ENCODE results near the gene B4GALT5.
"Not testable (repeated sequence)": the region's sequence is repeated elsewhere in the genome, so short reads cannot be mapped to it uniquely, and the experiment has no call there.

B4GALT5 gene

DNA sequence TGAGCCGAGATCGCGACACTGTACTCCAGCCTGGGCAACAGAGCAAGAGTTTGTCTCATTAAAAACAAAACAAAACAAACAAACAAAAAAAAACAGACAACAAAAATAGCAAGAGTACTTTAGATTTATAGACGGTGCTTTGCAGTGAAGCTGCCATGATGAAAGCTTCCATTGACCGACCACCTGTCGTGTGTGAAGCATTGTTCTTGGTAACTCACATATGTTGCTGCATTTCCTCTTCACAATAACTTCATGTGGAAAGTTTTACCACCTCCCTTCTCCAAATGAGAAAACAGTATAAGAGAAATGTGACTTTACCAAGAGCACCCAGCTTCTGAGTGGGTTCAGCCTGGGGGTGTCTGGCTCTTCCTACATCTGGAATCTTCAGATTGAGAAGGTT is 89.4 kb downstream of the B4GALT5 start:
- DNase-seq = no peak

- no peak for DNase-seq
Observed at GRCh38 chr20:49622243-49622642, 91.4 kb downstream of the B4GALT5 start.

DNA sequence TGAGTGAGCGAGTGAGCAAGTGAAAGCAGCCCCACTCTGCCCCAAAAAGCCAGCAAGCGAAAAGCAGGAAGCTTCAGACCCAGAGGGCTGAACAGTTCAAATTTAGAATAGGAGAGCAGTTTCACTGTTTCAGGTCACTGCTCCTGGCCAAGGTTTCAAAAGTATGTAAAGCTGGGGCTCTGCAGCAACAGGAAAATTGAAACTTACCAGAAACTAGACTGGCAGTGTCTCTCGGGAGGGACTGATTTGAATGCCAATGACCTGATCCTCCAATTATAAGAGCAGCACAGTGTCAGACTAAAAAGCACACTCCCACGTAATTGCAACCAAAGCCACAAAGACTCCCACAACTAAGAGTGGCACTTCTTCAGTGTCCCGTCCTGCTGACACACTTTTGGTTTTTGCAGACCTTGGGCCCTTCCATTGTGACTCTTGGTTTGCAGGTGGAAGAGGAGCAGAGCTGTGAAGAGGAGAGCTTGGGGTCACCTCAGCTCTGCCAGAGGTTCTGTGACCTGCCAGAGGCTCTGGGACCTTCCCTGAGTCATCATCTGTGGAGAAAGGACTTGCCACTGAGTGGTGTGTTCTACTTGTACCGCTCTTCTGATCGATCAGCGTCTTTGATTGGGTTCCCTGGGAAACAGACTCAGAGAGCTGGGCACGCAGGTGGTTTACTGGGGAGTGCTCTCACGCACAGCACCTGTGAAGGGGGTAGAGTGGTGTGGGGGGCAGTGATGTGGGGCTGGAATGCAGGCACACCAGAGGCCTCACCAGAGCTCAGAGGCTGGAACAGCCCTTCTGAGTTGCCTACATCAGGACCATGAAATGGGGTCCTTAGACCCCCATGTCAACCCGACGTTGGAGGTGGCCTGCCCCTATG is 93.1 kb downstream of the B4GALT5 start:
- no peak for DNase-seq

DNA sequence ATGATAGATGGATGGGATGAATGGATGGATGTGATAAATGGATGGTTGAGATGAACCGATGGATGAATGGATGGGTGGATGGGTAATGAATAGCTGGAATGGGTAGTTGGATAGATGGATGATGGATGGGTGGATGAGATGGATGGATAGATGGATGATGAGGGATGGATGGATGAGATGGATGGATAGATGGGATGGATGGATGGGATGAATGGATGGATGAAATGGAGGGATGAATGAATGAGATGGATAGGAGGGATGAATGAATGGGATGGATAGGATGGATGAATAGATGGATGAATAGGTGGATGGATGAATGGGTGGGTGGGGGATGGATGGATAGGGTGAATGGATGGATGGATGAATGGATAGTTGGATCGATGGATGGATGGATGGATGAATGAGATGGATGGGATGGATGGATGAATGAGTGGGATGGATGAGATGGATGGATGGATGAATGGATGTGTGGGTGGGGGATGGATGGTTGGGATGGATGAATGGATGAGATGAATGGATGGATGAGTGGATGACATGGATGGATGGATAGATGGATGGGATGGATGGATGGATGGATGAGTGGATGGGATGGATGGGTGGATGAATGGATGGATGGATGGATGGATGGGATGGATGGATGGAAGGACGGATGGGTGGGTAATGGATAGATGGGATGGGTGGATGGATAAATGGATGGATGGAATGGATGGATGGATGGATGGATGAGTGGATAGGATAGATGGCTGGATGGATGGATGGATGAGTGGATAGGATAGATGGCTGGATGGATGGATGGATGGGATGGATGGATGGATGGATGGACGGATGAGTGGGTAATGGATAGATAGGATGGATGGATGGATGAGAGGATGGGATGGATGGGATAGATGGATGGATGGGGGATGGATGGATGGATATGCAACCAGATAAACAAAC is 94.3 kb downstream of the B4GALT5 start:
- DNase-seq = no peak

DNA sequence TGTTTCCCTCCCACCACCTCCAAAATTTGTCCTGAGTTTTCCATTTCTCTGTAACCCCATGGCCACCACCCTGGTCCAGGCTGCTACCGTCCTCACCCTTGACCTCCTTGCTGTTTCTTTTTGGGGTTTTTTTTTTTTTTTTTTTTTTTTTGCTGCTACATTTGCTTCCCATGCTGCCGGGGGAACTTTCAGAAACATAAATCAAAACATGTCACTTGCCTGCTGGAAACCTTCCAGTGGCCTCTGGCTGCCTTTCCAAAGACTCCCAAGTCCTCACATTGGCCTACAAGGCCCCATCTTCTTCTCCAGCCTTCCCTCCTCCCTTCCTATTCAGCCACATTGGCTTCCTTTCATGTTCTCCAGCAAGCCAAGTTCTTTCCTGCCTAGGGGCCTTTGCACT is 95.4 kb downstream of the B4GALT5 start:
- no peak for DNase-seq

GRCh38 chr20:49617394-49617793 is 96.3 kb downstream of the B4GALT5 start:
- DNase-seq = not testable (repeated sequence)

GRCh38 chr20:49616154-49617007 is 97.3 kb downstream of the B4GALT5 start:
- DNase-seq = no peak

DNA sequence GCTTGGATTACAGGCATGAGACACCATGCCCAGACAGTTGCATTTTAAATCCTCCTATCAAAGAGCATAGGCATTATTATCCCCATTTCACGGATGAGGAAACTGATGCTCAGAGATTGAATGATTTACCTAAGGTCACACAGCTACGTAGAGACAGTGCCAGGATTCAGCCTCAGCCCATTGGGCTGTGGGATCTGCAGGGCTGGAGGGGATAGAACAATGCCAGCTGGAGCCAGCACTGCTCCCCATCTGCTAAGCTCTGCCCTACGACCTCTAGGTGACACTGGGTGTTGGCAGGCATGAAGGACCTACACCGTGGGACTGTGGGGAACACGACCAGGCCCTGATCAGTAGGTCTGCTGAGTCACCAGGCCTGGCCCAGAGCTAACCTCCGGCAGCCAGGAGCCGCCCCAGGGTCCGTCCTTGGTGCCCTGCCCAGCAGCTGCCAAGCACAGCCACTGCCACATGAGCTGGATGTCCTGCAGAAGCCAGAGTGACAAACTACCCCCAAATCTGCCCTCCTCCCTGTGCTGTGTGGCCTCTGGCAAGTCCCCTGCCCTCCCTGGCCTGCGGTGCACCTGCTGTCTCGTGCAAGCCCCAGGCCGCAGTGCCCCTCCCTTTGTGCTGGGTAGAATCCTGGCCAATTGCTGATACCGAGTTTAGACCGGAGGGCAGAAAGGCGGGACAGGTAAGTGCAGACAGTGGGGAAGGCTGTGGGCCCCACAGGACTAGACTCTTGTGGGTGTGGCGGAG is 98.1 kb downstream of the B4GALT5 start:
- DNase-seq = no peak

- DNase-seq = not testable (repeated sequence)
Observed at GRCh38 chr20:49615051-49615400, 98.7 kb downstream of the B4GALT5 start.

DNA sequence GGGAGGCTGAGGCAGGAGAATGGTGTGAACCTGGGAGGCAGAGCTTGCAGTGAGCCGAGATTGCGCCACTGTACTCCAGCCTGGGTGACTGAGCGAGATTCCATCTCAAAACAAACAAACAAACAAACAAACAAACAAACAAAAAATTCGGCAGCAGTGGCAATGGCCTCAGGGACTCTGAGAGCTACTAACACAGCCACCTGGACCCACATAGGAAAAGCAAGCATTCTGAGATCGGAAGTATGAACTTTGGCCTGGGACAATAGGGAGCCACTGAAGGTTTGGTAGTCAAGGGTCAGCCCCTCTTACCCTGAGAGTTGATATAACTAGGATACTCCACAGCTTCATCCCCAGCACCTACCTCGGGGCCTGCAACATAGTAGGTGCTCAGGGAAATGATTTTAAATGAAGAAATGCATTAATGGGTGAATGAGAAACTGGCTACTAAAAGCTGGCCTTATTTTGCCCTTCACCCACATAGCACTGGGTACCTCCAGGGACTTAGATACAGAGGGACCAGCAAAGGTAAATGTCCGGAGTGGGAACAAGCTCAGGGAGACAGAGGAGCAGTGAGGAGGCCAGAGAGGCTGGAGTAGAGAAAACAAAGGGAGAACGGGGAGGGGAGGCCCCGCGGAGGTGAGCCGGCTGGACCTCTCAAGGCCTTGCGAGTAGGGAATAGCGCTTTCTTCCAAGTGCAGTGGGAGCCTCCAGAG is 99.2 kb downstream of the B4GALT5 start:
- no peak for DNase-seq

- no peak for DNase-seq
Observed at GRCh38 chr20:49612127-49612738, 101.4 kb downstream of the B4GALT5 start.

DNA sequence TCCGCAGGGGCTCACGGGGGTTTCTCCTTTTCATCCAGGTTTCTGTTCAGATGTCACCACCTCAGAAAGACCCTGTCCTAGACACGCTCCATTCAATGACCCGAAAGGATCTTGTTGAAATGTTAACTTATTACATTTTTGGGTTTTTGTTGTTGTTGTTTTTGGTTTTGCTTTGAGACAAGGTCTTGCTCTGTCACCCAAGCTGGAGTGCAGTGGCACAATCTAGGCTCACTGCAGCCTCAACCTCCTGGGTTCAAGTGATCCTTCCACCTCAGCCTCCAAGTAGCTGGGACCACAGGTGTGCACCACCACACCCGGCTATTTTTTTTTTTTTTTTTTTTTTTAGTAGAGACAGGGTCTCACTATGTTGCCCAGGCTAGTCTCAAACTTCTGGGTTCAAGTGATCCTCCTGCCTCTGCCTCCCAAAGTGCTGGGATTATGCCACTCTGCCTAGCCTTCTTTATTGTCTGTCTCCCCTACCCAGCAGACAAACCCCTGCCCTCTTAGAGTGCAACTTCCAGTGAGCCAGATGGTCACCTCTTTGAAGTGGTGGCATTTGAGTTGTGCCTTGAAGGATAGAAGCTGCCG is 102.0 kb downstream of the B4GALT5 start:
- DNase-seq = not testable (repeated sequence)

GRCh38 chr20:49610691-49611538 is 102.8 kb downstream of the B4GALT5 start:
- peak; percentile 38 to 49 for DNase-seq

DNA sequence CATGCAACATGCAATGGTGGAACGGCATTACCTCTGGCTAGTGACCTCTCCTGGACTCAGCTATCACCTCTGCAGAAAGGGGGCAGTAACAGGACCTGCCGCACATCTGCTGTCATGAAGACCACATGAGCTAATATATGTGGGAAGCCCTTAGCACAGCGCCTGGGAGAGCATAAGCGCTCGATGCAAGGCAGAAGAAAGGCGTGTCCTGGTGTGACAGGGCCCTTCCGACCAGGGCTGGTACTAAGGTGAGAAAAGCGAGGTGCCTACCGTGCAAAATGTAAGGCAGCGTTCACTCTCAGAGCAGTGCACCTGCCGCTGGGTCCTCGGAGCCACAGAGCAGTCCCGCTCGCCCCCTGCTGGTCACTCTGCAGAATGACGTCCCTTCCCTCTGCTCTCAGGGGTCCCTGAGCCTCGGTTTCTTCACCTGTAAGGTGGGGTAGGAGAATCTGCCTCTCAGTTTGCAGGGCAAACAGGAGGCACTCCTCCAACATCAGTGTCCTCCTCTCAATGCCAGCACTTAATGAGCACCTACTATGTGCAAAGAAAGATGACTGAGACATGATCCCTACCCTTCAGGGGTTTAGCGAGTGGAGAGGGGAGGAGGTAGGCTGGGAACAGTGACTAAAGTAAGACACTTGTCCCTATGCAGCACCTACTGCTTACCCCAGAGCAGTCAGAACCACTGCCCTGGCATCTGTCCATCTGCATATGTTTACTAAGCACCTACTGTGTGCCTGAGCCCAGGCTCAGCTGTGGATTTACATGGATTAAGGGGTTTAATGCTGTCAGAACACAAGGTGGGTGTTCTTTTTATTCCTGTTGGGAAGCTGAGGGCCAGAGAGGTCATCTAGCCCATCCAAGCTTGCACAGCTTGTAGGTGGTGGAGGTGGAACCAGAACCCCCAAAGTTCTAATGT is 104.7 kb downstream of the B4GALT5 start:
- DNase-seq = peak in 1 of 2 experiments; percentile 53

- no peak for DNase-seq
Observed at GRCh38 chr20:49607568-49607967, 106.1 kb downstream of the B4GALT5 start.

GRCh38 chr20:49603209-49603627 is 110.5 kb downstream of the B4GALT5 start:
- DNase-seq = no peak

DNA sequence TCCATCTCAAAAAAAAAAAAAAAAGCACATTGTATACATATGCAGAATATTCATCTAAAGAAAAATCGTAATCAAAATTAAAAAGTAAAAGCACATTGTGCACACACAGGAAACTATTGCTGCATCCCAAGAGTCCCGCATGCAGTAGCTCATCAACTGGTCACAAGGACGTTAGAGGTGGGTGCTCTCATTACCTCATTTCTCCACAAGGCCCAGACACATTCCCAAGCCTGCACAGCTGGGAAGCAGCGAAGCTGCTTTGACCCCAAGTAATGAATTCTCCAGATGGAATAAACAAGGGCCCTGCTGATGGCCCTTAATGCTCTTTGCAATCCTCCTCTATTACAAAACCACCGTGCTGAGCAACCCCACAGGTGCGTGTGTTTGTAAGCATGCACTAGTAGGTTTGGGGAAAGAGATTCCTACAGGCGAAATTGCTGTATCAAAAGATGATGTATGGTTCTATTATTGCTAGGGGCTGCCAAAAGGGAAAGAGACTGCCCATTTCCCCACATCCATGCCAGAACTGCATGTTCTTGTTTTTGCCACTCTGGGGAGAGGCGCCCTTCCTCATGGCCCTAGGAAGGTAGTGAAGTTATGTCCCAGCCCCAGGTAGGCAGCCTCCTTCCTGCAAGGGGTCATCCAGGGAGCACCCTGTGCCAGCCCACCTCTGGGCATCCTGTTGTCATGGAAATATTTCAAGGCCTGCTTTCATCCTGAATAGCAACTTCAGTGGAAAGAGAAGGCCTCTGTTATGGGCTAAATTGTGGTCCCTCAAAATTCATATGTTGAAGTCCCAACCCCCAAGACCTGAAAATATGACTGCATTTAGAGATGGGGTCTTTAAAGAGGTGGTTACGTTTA is 111.1 kb downstream of the B4GALT5 start:
- DNase-seq = no peak
